Mesodermal cell (in vitro differentiated cells): Measurements from ENCODE around the gene L3MBTL4.

Source experiments
- H3K27ac ChIP-seq: 2 replicates; pipeline ENCODE4 v1.7.0; 2013; ENCODE audit warnings: mild to moderate bottlenecking, low read depth, low read length, moderate library complexity; ENCODE audit not compliant: severe bottlenecking
- H3K36me3 ChIP-seq: 2 replicates; pipeline ENCODE4 v1.7.1; 2013; ENCODE audit warnings: mild to moderate bottlenecking, low read length, moderate library complexity; ENCODE audit not compliant: control insufficient read depth, insufficient read depth
- H3K4me1 ChIP-seq: one replicate; pipeline ENCODE4 v1.7.1; 2013; ENCODE audit warnings: mild to moderate bottlenecking, low read length; ENCODE audit not compliant: insufficient read depth, control insufficient read depth, poor library complexity, severe bottlenecking
- H3K4me3 ChIP-seq: 2 replicates; pipeline ENCODE4 v1.7.0; 2013; ENCODE audit warnings: low read length, control low read depth, mild to moderate bottlenecking; ENCODE audit not compliant: insufficient read depth, poor library complexity, severe bottlenecking; ENCODE audit errors: extremely low read depth
- H3K9me3 ChIP-seq: 2 replicates; pipeline ENCODE4 v1.7.1; 2013; ENCODE audit warnings: mild to moderate bottlenecking, low read length, moderate library complexity; ENCODE audit not compliant: control insufficient read depth
- WGBS, 2 experiments: methylation state at CpG; one replicate each; pipeline ENCODE4 v1.1.5; 2013; ENCODE audit warnings: missing lambda C conversion rate in 2 of 2; ENCODE audit not compliant: insufficient coverage in 2 of 2; 5-methylcytosine and 5-hydroxymethylcytosine counted together

The L3MBTL4 gene

GRCh38 chr18:6331872-6332271 lies 82.8 kb downstream of the L3MBTL4 start:
- Histone ChIP-seq H3K27ac (no peak overlapping the region), H3K9me3 (no peaks in the 10 kb centered on the region), H3K4me3 (no peak overlapping the region), H3K4me1 (no peaks in the 10 kb centered on the region), H3K36me3 (no peaks in the 10 kb centered on the region)
- 83 to 100% methylated on average over 1 of the region's 2 CpGs for WGBS, 2 experiments

- Histone ChIP-seq H3K4me1 (no peaks in the 10 kb centered on the region), H3K27ac (no peak overlapping the region), H3K36me3 (no peaks in the 10 kb centered on the region), H3K4me3 (no peak overlapping the region), H3K9me3 (no peaks in the 10 kb centered on the region)
Observed at GRCh38 chr18:6330786-6331185, 83.9 kb downstream of the L3MBTL4 start.

- H3K4me1 ChIP-seq, result no peaks in the 10 kb centered on the region
- no peak overlapping the region for H3K4me3 ChIP-seq
- no CpG with 5 or more reads among the region's 3 CpGs for WGBS, 2 experiments
- H3K9me3 ChIP-seq, result peaks cover 6% of the 10 kb centered on the region
- no peaks in the 10 kb centered on the region for H3K36me3 ChIP-seq
- no peak overlapping the region for H3K27ac ChIP-seq
Observed at GRCh38 chr18:6328621-6329010, 86.1 kb downstream of the L3MBTL4 start.

GRCh38 chr18:6327895-6328620 lies 86.7 kb downstream of the L3MBTL4 start:
- H3K4me3 ChIP-seq, result no peak overlapping the region
- peaks cover 6% of the 10 kb centered on the region for H3K9me3 ChIP-seq
- H3K27ac ChIP-seq, result no peak overlapping the region
- WGBS, 2 experiments, result 83 to 86% methylated on average over 1 of the region's 2 CpGs
- H3K4me1 ChIP-seq, result no peaks in the 10 kb centered on the region
- no peaks in the 10 kb centered on the region for H3K36me3 ChIP-seq

- Histone ChIP-seq H3K9me3 (peaks cover 6% of the 10 kb centered on the region), H3K27ac (no peak overlapping the region), H3K4me1 (no peaks in the 10 kb centered on the region), H3K36me3 (no peaks in the 10 kb centered on the region), H3K4me3 (no peak overlapping the region)
- no CpG with 5 or more reads among the region's 4 CpGs for WGBS, 2 experiments
Observed at GRCh38 chr18:6327485-6327884, 87.2 kb downstream of the L3MBTL4 start.

- H3K4me3 ChIP-seq, result no peak overlapping the region
- H3K9me3 ChIP-seq, result peaks cover 6% of the 10 kb centered on the region
- no peak overlapping the region for H3K27ac ChIP-seq
- H3K4me1 ChIP-seq, result no peaks in the 10 kb centered on the region
- no CpG with 5 or more reads among the region's 2 CpGs for WGBS, 2 experiments
- H3K36me3 ChIP-seq, result no peaks in the 10 kb centered on the region
Observed at GRCh38 chr18:6326566-6326965, 88.1 kb downstream of the L3MBTL4 start.

- H3K27ac ChIP-seq, result no peak overlapping the region
- H3K4me3 ChIP-seq, result no peak overlapping the region
- 94 to 100% methylated on average over 1 of the region's 1 CpG for WGBS, 2 experiments
- no peaks in the 10 kb centered on the region for H3K4me1 ChIP-seq
- H3K9me3 ChIP-seq, result peaks cover 6% of the 10 kb centered on the region
- no peaks in the 10 kb centered on the region for H3K36me3 ChIP-seq
Observed at GRCh38 chr18:6323319-6323889, 91.3 kb downstream of the L3MBTL4 start.

GRCh38 chr18:6315517-6316331 lies 99.0 kb downstream of the L3MBTL4 start:
- H3K4me1 ChIP-seq, result no peaks in the 10 kb centered on the region
- H3K9me3 ChIP-seq, result no peaks in the 10 kb centered on the region
- H3K4me3 ChIP-seq, result no peak overlapping the region
- WGBS, 2 experiments, result 54 to 65% methylated on average over 3 to 8 of the region's 10 CpGs
- no peaks in the 10 kb centered on the region for H3K36me3 ChIP-seq
- H3K27ac ChIP-seq, result no peak overlapping the region

GRCh38 chr18:6313415-6313814 lies 101.3 kb downstream of the L3MBTL4 start:
- H3K9me3 ChIP-seq, result no peaks in the 10 kb centered on the region
- 79 to 90% methylated on average over 2 of the region's 2 CpGs for WGBS, 2 experiments
- H3K4me3 ChIP-seq, result no peak overlapping the region
- H3K36me3 ChIP-seq, result no peaks in the 10 kb centered on the region
- H3K4me1 ChIP-seq, result no peaks in the 10 kb centered on the region
- no peak overlapping the region for H3K27ac ChIP-seq

GRCh38 chr18:6311456-6312215 lies 103.1 kb downstream of the L3MBTL4 start:
- Histone ChIP-seq H3K4me3 (no peak overlapping the region), H3K27ac (no peak overlapping the region), H3K4me1 (no peaks in the 10 kb centered on the region), H3K36me3 (no peaks in the 10 kb centered on the region), H3K9me3 (no peaks in the 10 kb centered on the region)
- WGBS, 2 experiments, result 91 to 100% methylated on average over 1 to 4 of the region's 8 CpGs
